ENCODE measurements around the gene NEO1. TPM values are rescaled to one million over a fixed set of nuclear protein-coding genes. Genes with fewer than 3 reads are reported as not detected.
A peak's percentile ranks its signal among the peaks of the same experiment; 100 is the strongest.

Gene NEO1
- total and polyA plus RNA-seq, 9 of the 15 experiments (the other 6 are each of a cell fraction or from before 2014, with no cell fraction given) = 0.08 to 1.7 (median 0.48) TPM

DNA sequence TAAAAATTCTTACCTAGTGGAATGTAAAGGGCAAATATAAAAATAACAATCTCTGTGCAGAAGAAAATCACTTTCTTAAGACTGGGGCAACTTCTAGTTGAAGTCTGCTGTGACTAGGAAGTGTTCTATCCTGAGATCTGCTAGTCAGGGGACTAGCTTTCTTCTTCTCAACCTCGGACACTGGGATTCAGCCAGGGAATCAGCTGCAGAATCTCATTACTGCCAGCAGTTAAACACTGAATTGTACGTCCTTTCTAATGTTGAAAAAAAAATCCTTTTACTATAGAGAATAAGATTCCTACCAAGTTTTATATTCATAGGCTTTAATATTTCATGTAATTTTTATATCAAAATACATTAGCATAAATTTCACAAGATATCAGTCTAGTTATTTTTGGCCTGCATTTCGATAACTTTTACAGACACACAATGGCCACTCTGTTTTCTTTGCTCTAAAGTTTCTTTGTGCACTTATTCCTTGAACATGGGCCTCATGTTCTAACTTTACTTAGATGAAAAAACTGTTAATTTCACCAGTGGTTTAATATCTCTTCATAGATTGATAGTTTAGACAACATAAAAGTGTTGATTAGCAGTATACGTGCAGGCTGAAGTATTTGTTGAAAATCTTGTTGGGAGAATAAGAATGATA is 2.6 kb upstream of the NEO1 start (continued):
- no peak for TF ChIP-seq GTF2A2 (tag; IDR thresholded peaks at IDR 0.05)
- no peak for TF ChIP-seq TEAD2 (tag; IDR thresholded peaks at IDR 0.05)

GRCh38 chr15:73050561-73051295 is 1.5 kb upstream of the NEO1 start:
- Histone ChIP-seq H2AFZ (ENCODE audit: low read depth, low read length) (no peak overlapping the region), H3K27ac (ENCODE audit: extremely low read depth, low read depth, low read length) (no peak overlapping the region), H3K27me3 (ENCODE audit: control insufficient read depth in 2 of 2, insufficient read depth in 2 of 2, low read length in 2 of 2) (peaks cover 10 to 15% of the 10 kb centered on the region in 2 experiments; a peak in 4 of 5 replicates), H3K36me3 (ENCODE audit: control insufficient read depth, insufficient read depth, low read length) (no peaks in the 10 kb centered on the region), H3K9me3 (replicated peaks; ENCODE audit: control insufficient read depth, insufficient read depth, low read depth, low read length) (no peaks in the 10 kb centered on the region), H3K79me2 (ENCODE audit: control insufficient read depth, insufficient read depth, low read length) (no peaks in the 10 kb centered on the region), H3K4me1 (replicated peaks in 1 of 2; ENCODE audit: control insufficient read depth in 2 of 2, insufficient read depth in 2 of 2, low read length in 2 of 2) (peaks cover 4 to 19% of the 10 kb centered on the region in 2 experiments; a peak in 4 of 5 replicates), H3K9ac (ENCODE audit: insufficient read depth in 1 of 2, low read depth in 2 of 2, low read length in 2 of 2) (no peak overlapping the region), H4K20me1 (replicated peaks; ENCODE audit: control insufficient read depth, insufficient read depth, low read length) (no peaks in the 10 kb centered on the region), H3K9me1 (ENCODE audit: control insufficient read depth, insufficient read depth, low read length) (no peaks in the 10 kb centered on the region), H3K4me2 (ENCODE audit: insufficient read depth, low read length) (no peak overlapping the region), H3K4me3 (no peak overlapping the region)
- ChIA-PET POLR2A (no interaction called here), CTCF (ENCODE audit: low intra/inter-chr PET ratio) (no interaction called here)
- TF ChIP-seq CBX2 (IDR thresholded peaks at IDR 0.05; ENCODE audit: insufficient read depth, low read length, poor library complexity, severe bottlenecking) (peak; percentile 73), ZNF124 (CRISPR knock-in tag; IDR thresholded peaks at IDR 0.05) (no peak), CBX8 (IDR thresholded peaks at IDR 0.05; ENCODE audit: borderline replicate concordance, extremely low read depth, low read depth, low read length, poor library complexity, severe bottlenecking) (peak; percentile 76), KDM4B (IDR thresholded peaks at IDR 0.05; ENCODE audit: borderline replicate concordance in 2 of 2, low read depth in 1 of 2) (no peak), POLR2G (IDR thresholded peaks at IDR 0.05; ENCODE audit: low read depth, low read length) (no peak)
- no peak for ATAC-seq
- 35% methylated on average over 10 of the region's 10 CpGs for WGBS (ENCODE audit: insufficient coverage, low coverage, missing lambda C conversion rate)
- in situ Hi-C loops (cut with MboI) (no loop called here), intact Hi-C loops (cut with micrococcal nuclease) (no loop called here)
- BruUV-seq (replicated peaks) = no TSS peak
- no peak for FAIRE-seq
- no peak for DNase-seq (ENCODE audit: extremely low read depth in 1 of 4, low spot score in 3 of 4)
